Colonic mucosa (tissue), 4 donors: ENCODE data around the gene VAX1. TPM values are rescaled to one million over a fixed set of nuclear protein-coding genes. Genes with fewer than 3 reads are reported as not detected.

ENCODE experiments used
- DNase-seq: peaks from one replicate; pipeline ENCODE4 v3.0.0-alpha.2; 2020
- H3K27ac ChIP-seq: fragments of 200-600 bp; one replicate; pipeline ENCODE4 v1.8.0; 2021
- H3K27me3 ChIP-seq: fragments of 200-600 bp; one replicate; pipeline ENCODE4 v1.8.0; 2021
- H3K36me3 ChIP-seq: fragments of 200-600 bp; one replicate; pipeline ENCODE4 v1.8.0; 2021
- H3K4me1 ChIP-seq: fragments of 200-600 bp; one replicate; pipeline ENCODE4 v1.8.0; 2021; ENCODE audit warnings: mild to moderate bottlenecking
- H3K4me3 ChIP-seq: fragments of 200-600 bp; one replicate; pipeline ENCODE4 v1.8.0; 2021
- H3K9ac ChIP-seq, 2 donors: one replicate each; pipeline ENCODE4 v1.7.0; 2013; ENCODE audit warnings: control low read depth in 2 of 2, low read depth in 2 of 2, low read length in 2 of 2
- H3K9me3 ChIP-seq: fragments of 200-600 bp; one replicate; pipeline ENCODE4 v1.8.0; 2021
- intact Hi-C: fragments of 100-400 bp; cut with DNase I; formaldehyde crosslinking; loops from one replicate; pipeline ENCODE4 v1.14.1; 2022
- total RNA-seq, 2 donors: library from RNA; stranded (reverse); fragmentation: NEBNext Ultra II Directional in 1 of 2; extraction: Animal tissue kit (Norgen Biotek cat#: 25700) in 1 of 2; gene quantifications; one replicate each; pipeline ENCODE4 v1.2.1, GENCODE V29; 2021
- TF ChIP-seq, protein P1 (sequence below): fragments of 200-600 bp; IDR thresholded peaks from one replicate; pipeline ENCODE4 v1.8.0; 2022; ENCODE audit warnings: antibody characterized with exemption, mild to moderate bottlenecking
- donor health status: healthy.
- donor health status: DM: no; HTN: no; CAD: no.
- donor health status: DM: no; HTN: no; CAD: no.

VAX1 gene
- total RNA-seq, 2 donors from 2014 or later: not detected

DNA sequence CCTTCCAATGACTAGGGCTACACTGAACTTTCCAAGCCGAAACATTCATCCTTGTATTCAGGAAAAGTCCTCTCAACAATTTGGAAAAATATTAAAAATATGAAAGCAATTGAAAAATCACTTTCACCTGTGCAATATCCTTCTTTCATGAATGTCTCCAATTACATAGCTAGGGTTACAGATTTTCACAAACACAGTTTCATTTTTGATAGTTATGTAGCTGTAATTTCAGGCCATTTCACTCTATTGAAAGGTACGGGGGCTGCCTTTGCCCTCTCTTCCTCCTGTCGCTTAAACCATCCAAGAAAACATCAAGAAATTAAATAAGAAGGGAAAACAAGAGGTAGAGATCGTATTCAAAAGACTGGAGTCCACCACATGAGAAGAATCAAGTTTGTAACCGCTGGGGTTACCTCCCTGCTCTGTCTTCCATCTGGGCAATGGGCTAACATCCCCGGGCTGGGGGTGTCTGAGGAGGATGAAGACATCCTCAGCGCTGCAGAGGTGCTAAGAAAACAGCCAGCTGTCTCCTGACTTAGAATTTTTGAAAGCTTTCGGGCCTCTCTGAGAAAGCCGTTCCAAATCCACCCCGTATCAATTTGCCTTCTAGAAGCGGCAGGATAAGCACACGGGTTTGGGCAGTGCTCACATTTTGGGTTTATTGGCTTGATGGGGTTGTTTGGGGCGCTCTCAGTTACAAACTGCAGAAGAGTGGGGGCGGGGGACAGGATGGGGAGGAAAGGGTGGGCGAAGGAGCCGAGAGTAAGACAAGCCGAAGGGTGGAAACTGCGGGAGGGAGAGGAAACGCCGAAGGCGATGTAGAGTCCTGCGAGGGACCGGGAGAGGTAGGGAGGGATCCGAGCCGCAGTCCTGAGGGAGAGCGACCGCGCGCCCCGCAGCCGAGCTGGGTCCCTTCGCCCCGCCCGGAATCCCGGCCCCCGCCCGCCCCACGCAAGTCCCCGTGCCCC is 24.3 kb upstream of the VAX1 start:
- no peaks in the 10 kb centered on the region for H3K9me3 ChIP-seq
- no peak overlapping the region for H3K27ac ChIP-seq
- H3K4me1 ChIP-seq: no peaks in the 10 kb centered on the region
- TF ChIP-seq, protein P1, sequence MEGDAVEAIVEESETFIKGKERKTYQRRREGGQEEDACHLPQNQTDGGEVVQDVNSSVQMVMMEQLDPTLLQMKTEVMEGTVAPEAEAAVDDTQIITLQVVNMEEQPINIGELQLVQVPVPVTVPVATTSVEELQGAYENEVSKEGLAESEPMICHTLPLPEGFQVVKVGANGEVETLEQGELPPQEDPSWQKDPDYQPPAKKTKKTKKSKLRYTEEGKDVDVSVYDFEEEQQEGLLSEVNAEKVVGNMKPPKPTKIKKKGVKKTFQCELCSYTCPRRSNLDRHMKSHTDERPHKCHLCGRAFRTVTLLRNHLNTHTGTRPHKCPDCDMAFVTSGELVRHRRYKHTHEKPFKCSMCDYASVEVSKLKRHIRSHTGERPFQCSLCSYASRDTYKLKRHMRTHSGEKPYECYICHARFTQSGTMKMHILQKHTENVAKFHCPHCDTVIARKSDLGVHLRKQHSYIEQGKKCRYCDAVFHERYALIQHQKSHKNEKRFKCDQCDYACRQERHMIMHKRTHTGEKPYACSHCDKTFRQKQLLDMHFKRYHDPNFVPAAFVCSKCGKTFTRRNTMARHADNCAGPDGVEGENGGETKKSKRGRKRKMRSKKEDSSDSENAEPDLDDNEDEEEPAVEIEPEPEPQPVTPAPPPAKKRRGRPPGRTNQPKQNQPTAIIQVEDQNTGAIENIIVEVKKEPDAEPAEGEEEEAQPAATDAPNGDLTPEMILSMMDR: no peak
- H3K36me3 ChIP-seq: no peaks in the 10 kb centered on the region
- peaks cover 95% of the 10 kb centered on the region for H3K27me3 ChIP-seq
- intact Hi-C loops: no loop called here
- H3K4me3 ChIP-seq: no peak overlapping the region
- DNase-seq: no peak
- no peak overlapping the region for H3K9ac ChIP-seq

DNA sequence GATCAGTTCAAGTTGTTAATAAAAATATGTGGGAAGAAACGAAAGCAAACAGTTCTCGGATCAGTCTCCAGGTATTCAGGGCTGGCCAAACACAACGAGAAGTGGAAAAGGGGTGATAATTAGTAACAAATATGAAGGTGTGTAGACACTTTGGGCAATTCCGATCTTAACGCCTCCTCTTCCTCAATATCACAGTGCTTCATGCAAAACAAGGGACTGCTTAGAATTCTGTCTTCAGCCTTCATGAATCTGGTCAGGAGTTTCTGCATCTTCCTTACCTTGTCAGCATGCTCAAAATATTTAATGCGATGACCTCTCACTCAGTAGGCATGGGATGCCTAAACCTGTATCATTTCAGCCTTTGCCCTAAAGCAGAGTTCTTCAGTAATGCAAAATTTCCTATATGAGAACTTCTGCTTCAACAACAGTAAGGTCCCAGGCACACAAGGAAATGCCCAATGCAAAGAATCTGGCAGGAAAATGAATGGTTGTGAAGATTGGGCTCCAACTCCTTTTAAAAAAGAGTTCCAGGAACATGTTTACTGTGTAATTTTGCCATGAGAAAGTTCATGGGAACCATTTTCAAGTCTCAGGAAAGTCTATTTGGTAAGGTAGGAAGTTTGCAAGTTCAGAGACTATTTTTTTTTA is 23.4 kb upstream of the VAX1 start:
- Histone ChIP-seq H3K4me1 (no peaks in the 10 kb centered on the region), H3K36me3 (no peaks in the 10 kb centered on the region), H3K27ac (no peak overlapping the region), H3K27me3 (peaks cover 93% of the 10 kb centered on the region), H3K9me3 (no peaks in the 10 kb centered on the region), H3K4me3 (no peak overlapping the region), H3K9ac (no peak overlapping the region)
- TF ChIP-seq, protein P1: no peak
- no peak for DNase-seq
- intact Hi-C loops: no loop called here

DNA sequence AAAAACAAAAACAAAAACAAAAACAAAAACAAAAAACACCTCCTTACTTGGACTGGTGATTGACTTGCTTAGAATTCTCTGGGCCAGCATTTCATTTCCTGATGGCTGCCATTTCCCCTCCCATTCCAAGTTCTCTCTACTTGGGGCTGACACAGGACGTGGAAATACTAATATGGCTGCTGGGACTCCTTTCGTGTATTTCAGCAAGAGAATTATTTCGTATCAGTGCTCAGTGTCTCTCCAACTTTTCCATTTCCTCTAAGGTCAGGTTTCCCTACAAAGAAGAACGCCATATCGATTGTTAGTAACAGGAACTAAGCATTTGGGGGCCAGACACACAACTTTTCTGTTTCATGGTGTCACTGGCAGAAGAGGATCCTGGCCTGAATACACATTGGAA is 22.5 kb upstream of the VAX1 start:
- Histone ChIP-seq H3K9ac (no peak overlapping the region), H3K4me1 (no peaks in the 10 kb centered on the region), H3K9me3 (no peaks in the 10 kb centered on the region), H3K27ac (no peak overlapping the region), H3K27me3 (peaks cover 83% of the 10 kb centered on the region), H3K36me3 (no peaks in the 10 kb centered on the region), H3K4me3 (no peak overlapping the region)
- TF ChIP-seq, protein P1: no peak
- DNase-seq: no peak
- intact Hi-C loops: no loop called here

DNA sequence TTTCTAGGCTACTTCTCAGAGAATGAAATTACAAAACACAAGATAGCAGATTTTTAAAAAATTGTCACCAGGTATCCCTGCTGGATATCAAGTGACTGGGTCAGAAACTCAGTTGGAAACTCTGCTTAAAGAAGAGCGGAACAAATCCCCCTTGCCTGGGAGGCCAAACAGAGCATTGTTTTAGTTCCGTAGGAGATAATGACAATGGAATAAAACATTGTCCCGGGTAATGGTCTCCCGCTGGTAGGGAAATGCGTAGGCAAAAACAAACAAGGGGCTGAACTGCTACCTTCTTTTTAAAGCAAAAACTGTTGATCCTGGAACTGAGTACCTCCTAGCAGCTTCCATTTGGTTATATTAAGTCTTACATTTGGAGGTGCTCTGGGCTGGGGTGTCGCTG is 21.3 kb upstream of the VAX1 start:
- Histone ChIP-seq H3K27ac (no peak overlapping the region), H3K9ac (no peak overlapping the region), H3K36me3 (no peaks in the 10 kb centered on the region), H3K4me3 (no peak overlapping the region), H3K9me3 (no peaks in the 10 kb centered on the region), H3K4me1 (no peaks in the 10 kb centered on the region), H3K27me3 (peaks cover 71% of the 10 kb centered on the region)
- DNase-seq: no peak
- TF ChIP-seq, protein P1: no peak
- intact Hi-C loops: no loop called here

DNA sequence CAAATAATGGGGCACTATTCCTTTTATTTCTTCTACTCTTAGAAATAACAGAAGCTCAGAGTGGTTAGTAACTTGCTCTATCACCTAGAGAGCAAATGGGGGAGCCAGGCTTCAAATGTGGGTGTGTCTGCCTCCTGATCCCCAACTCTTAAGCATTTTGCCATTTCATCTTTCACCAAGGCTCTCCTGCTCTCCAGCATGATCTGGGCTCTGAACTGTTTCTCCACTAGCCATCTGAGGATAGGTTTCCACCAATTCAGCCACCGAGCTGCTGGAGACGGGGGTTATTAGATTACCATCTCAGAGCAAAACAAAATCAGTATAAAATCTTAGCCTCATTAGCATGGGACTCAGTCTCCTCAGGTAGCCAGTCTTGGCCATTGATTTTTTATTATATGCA is 20.2 kb upstream of the VAX1 start:
- intact Hi-C loops: no loop called here
- Histone ChIP-seq H3K27ac (no peak overlapping the region), H3K36me3 (no peaks in the 10 kb centered on the region), H3K9ac (no peak overlapping the region), H3K4me1 (no peaks in the 10 kb centered on the region), H3K9me3 (no peaks in the 10 kb centered on the region), H3K4me3 (no peak overlapping the region), H3K27me3 (peaks cover 63% of the 10 kb centered on the region)
- no peak for DNase-seq
- TF ChIP-seq, protein P1: no peak
